Measurements from ENCODE around the gene INPP4A.

Gene INPP4A

DNA sequence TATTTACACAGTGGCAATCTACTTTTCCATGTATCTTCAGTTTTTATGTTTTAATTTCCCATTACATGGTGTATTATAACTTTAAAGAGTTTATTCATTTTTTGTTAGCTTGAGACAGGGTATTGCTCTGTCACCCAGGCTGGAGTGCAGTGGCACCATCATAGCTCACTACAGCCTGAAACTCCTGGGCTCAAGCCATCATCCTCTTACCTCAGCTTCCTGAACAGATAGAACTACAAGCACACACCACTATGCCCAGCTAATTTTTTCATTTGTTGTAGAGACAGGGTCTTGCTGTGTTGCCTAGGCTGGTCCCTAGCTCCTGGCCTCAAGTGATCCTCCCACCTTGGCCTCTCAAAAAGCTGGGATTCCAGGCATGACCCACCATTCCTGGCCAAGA is 96.8 kb downstream of the INPP4A start:
- Mint-ChIP-seq H3K27me3 (ENCODE audit: low read depth, poor library complexity) (no peaks in the 10 kb centered on the region), H3K9me3 (no peaks in the 10 kb centered on the region), H3K36me3 (ENCODE audit: low read depth) (peaks cover 80% of the 10 kb centered on the region), H3K4me1 (no peaks in the 10 kb centered on the region), H3K27ac (no peak overlapping the region), H3K4me3 (no peak overlapping the region)
- TF ChIP-seq CTCF (IDR thresholded peaks at IDR 0.05): no peak
- DNase-seq: no peak

DNA sequence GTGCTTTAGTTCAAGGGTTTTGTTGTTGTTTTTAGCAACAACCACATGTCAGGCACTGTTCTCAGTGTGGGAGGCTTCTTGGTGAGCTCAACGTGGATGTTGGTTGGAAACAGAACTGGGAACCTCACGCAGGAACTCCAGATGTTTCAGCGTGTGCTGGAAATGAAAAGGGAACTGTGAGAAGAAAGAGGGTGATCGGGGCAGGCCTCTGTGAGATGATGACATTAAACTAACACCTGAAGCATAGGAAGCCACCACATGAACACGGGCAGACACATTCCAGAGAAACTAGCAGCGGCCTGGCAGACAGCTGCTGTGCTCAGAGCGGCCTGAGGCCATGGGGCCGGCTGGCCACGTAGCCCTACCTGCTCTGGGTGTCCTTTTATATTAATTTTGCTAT is 97.2 kb downstream of the INPP4A start:
- TF ChIP-seq CTCF (IDR thresholded peaks at IDR 0.05): no peak
- no peak for DNase-seq
- Mint-ChIP-seq H3K9me3 (no peaks in the 10 kb centered on the region), H3K27me3 (ENCODE audit: low read depth, poor library complexity) (no peaks in the 10 kb centered on the region), H3K27ac (no peak overlapping the region), H3K36me3 (ENCODE audit: low read depth) (peaks cover 80% of the 10 kb centered on the region), H3K4me1 (no peaks in the 10 kb centered on the region), H3K4me3 (no peak overlapping the region)

- Mint-ChIP-seq H3K27me3 (ENCODE audit: low read depth, poor library complexity) (no peaks in the 10 kb centered on the region), H3K36me3 (ENCODE audit: low read depth) (peaks cover 79% of the 10 kb centered on the region), H3K27ac (no peak overlapping the region), H3K4me3 (no peak overlapping the region), H3K9me3 (no peaks in the 10 kb centered on the region), H3K4me1 (no peaks in the 10 kb centered on the region)
- TF ChIP-seq CTCF (IDR thresholded peaks at IDR 0.05): no peak
- DNase-seq: no peak
These were observed 98.6 kb downstream of the INPP4A start for GRCh38 chr2:98543214-98543613.

DNA sequence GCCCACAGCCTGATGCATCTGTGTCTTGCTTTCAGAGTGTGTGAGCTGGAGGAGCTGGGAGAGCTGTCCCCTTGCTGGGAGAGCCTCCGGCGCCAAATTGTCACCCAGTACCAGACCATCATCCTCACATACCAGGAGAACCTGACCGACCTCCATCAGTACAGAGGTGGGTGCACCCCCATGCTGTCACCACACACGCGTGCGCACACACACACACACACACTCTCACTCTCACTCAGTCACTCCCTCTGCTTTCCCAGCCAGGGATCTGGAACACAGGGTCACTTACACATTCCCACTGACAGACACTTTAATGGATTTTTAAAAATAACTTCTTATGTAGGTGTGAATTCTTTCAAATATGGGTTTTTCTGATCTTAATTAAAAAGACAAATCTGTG is 99.2 kb downstream of the INPP4A start:
- DNase-seq: no peak
- H3K4me1 Mint-ChIP-seq: no peaks in the 10 kb centered on the region

DNA sequence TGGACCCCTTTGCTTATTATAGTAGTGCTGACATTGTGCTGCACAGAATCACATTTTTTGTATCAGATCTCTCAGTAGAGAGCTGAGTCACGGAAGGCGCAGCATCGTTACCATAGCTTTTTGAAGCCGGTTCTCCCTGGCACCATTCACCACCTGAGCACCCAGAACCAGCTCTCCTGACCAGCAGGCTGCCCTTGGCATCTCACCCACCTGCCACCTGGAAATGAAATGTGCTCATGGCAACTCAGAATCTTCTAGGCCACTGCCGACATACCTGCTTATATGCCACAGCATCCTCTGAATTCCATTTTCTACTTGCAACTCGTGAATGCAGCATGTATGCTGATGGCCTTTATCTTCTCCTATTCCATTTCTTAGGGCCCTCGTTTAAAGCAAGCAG is 100.9 kb downstream of the INPP4A start:
- Mint-ChIP-seq H3K4me3 (no peak overlapping the region), H3K4me1 (no peaks in the 10 kb centered on the region), H3K36me3 (ENCODE audit: low read depth) (peaks cover 59% of the 10 kb centered on the region), H3K9me3 (no peaks in the 10 kb centered on the region), H3K27me3 (ENCODE audit: low read depth, poor library complexity) (no peaks in the 10 kb centered on the region), H3K27ac (no peak overlapping the region)
- DNase-seq: no peak
- TF ChIP-seq CTCF (IDR thresholded peaks at IDR 0.05): no peak

More for the DNA sequence above, 99.2 kb downstream of the INPP4A start:
- no peak for TF ChIP-seq CTCF (IDR thresholded peaks at IDR 0.05)
- Mint-ChIP-seq H3K36me3 (ENCODE audit: low read depth) (peaks cover 73% of the 10 kb centered on the region), H3K9me3 (no peaks in the 10 kb centered on the region), H3K4me3 (no peak overlapping the region), H3K27ac (no peak overlapping the region), H3K27me3 (ENCODE audit: low read depth, poor library complexity) (no peaks in the 10 kb centered on the region)

GRCh38 chr2:98546186-98546585 is 101.5 kb downstream of the INPP4A start:
- TF ChIP-seq CTCF (IDR thresholded peaks at IDR 0.05): no peak
- no peak for DNase-seq
- no peaks in the 10 kb centered on the region for H3K4me1 Mint-ChIP-seq
- H3K27me3 Mint-ChIP-seq (ENCODE audit: low read depth, poor library complexity): no peaks in the 10 kb centered on the region
- H3K9me3 Mint-ChIP-seq: no peaks in the 10 kb centered on the region
- peaks cover 58% of the 10 kb centered on the region for H3K36me3 Mint-ChIP-seq (ENCODE audit: low read depth)
- no peak overlapping the region for H3K27ac Mint-ChIP-seq
- no peak overlapping the region for H3K4me3 Mint-ChIP-seq

Measured in nephron progenitor cell (in vitro differentiated cells).